Sigmoid colon (tissue), 7 donors: ENCODE data around the gene TAS2R20. TPM values are rescaled to one million over a fixed set of nuclear protein-coding genes. Genes with fewer than 3 reads are reported as not detected.

Experiments used
- DNase-seq: peaks from one replicate; pipeline ENCODE4 v3.0.0-alpha.2; 2019
- H3K27ac ChIP-seq, 4 donors: fragments of 200-600 bp; sonication (generic); one replicate each; pipeline ENCODE4 v1.5.1; 2016 to 2019; ENCODE audit warnings: mild to moderate bottlenecking in 1 of 4
- H3K27me3 ChIP-seq, 3 donors: fragments of 200-600 bp; sonication (generic); one replicate each; pipeline ENCODE4 v1.5.1; 2019; ENCODE audit warnings: mild to moderate bottlenecking in 1 of 3
- H3K36me3 ChIP-seq, 4 donors: fragments of 200-600 bp; sonication (generic); one replicate each; pipeline ENCODE4 v1.5.1; 2016 to 2019
- H3K4me1 ChIP-seq, 4 donors: fragments of 200-600 bp; sonication (generic); one replicate each; pipeline ENCODE4 v1.5.1; 2017 to 2019
- H3K4me3 ChIP-seq, 4 donors: fragments of 200-600 bp; sonication (generic); one replicate each; pipeline ENCODE4 v1.5.1; 2017 to 2019; ENCODE audit warnings: mild to moderate bottlenecking in 2 of 4, moderate library complexity in 1 of 4
- H3K9me3 ChIP-seq, 4 donors: fragments of 200-600 bp in 3 of 4; sonication (generic) in 3 of 4; one replicate each; pipeline versions ENCODE4 v1.5.1 to v1.6.1; 2013 to 2019
- EP300 ChIP-seq, 4 donors: sonication (generic); formaldehyde crosslinking; IDR thresholded peaks; one replicate each; pipeline ENCODE4 v1.6.1; 2017; ENCODE audit warnings: antibody characterized with exemption in 4 of 4
- POLR2A ChIP-seq, 2 donors: fragments of 450-650 bp; IDR thresholded peaks; one replicate each; pipeline ENCODE4 v1.6.1; 2016; ENCODE audit warnings: antibody characterized with exemption in 2 of 2, mild to moderate bottlenecking in 2 of 2, moderate library complexity in 2 of 2
- POLR2AphosphoS5 ChIP-seq, 4 donors: sonication (generic); formaldehyde crosslinking; IDR thresholded peaks; one replicate each; pipeline ENCODE4 v1.6.1; 2017; ENCODE audit warnings: antibody characterized with exemption in 4 of 4
- WGBS, 2 donors: extraction: QIAGEN DNeasy Blood & Tissue Kit; methylation state at CpG; one replicate each; pipeline ENCODE4 v1.1.7; 2013; 5-methylcytosine and 5-hydroxymethylcytosine counted together
- intact Hi-C: fragments of 100-400 bp; cut with DNase I; formaldehyde crosslinking; loops from one replicate; pipeline ENCODE4 v1.15.1; 2023
- polyA plus RNA-seq, 3 donors: library from polyadenylated mRNA; stranded (reverse); fragments of 200-250 nt; gene quantifications; one replicate each; pipeline ENCODE4 v1.2.3, GENCODE V29; 2013
- total RNA-seq, 4 donors: library from RNA; depleted of rRNA; stranded (reverse); fragments of >200 nt; gene quantifications; one replicate each; pipeline ENCODE4 v1.1.0, GENCODE V29; 2016
- donor health status: healthy with polysubstance abuse.
- donor health status: Bipolar disorder and iron deficiency.
- donor health status: healthy.

TAS2R20 gene
- total and polyA plus RNA-seq, 7 donors, result 0.50 to 6.4 (median 3.5) TPM; not detected in 2

DNA sequence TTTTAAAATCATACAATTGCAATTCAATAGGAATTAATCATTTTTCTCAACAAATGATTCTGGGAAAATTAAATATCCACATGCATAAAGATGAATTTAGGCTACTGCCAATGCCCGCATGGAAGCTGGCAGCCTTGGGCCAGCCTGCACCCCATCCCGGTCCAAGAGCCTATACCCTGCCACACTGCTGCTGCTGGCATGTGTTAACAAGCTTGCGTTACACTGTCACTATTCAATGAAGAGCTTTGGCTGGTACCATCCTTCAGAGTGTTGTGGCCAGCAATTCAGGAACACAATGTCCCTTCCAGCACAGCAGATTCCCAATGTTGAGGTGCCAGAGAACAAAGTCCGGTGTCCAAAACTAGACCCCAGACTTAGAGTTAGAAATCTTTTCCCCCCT lies 45.5 kb downstream of the TAS2R20 start:
- no peaks in the 10 kb centered on the region for H3K36me3 ChIP-seq
- H3K9me3 ChIP-seq, result no peaks in the 10 kb centered on the region
- no peaks in the 10 kb centered on the region for H3K4me1 ChIP-seq
- no peak overlapping the region for H3K4me3 ChIP-seq
- DNase-seq, result no peak
- TF ChIP-seq POLR2AphosphoS5 (IDR thresholded peaks at IDR 0.05) (no peak), POLR2A (IDR thresholded peaks at IDR 0.05) (no peak), EP300 (IDR thresholded peaks at IDR 0.05) (no peak)
- no peak overlapping the region for H3K27ac ChIP-seq
- 98 to 99% methylated on average over 4 of the region's 4 CpGs for WGBS, 2 donors
- intact Hi-C loops, result no loop called here
- no peaks in the 10 kb centered on the region for H3K27me3 ChIP-seq

Other genes with a start within 250 kb of the TAS2R20 start
- not detected for gene TAS2R7, start 195.7 kb downstream of the TAS2R20 start, total RNA-seq
- gene TAS2R7, start 195.7 kb downstream of the TAS2R20 start, polyA plus RNA-seq, result not detected
- under 1 TPM in 1 of 4 donors, not detected in 3; 0.49 TPM for gene TAS2R8, start 191.0 kb downstream of the TAS2R20 start, total RNA-seq
- not detected for gene TAS2R8, start 191.0 kb downstream of the TAS2R20 start, polyA plus RNA-seq
- gene TAS2R9, start 188.1 kb downstream of the TAS2R20 start, total RNA-seq, result not detected
- gene TAS2R9, start 188.1 kb downstream of the TAS2R20 start, polyA plus RNA-seq, result not detected
- gene TAS2R10, start 171.9 kb downstream of the TAS2R20 start, total RNA-seq, result 1 to 10 TPM in 1 of 4 donors, under 1 TPM in 2, not detected in 1; 0.33 to 2.9 (median 0.54) TPM
- gene TAS2R10, start 171.9 kb downstream of the TAS2R20 start, polyA plus RNA-seq, result under 1 TPM in 1 of 3 donors, not detected in 2; 0.09 TPM
- gene PRR4, start 148.8 kb downstream of the TAS2R20 start, total RNA-seq, result 1 to 10 TPM in 3 of 4 donors, under 1 TPM in 1; 0.68 to 4.4 (median 1.4) TPM
- gene PRR4, start 148.8 kb downstream of the TAS2R20 start, polyA plus RNA-seq, result 1 to 10 TPM in 2 of 3 donors, not detected in 1; 1.2 to 2.8 TPM
- gene PRH1, start 114.0 kb downstream of the TAS2R20 start, total RNA-seq, result 10 to 100 TPM; 20.9 to 53.9 (median 25.1) TPM
- gene PRH1, start 114.0 kb downstream of the TAS2R20 start, polyA plus RNA-seq, result 1 to 10 TPM in 2 of 3 donors, not detected in 1; 2.1 to 2.6 TPM
- gene TAS2R13, start 88.7 kb downstream of the TAS2R20 start, total RNA-seq, result 1 to 10 TPM; 1.1 to 4.1 (median 2.8) TPM
- under 1 TPM in 1 of 3 donors, not detected in 2; 0.20 TPM for gene TAS2R13, start 88.7 kb downstream of the TAS2R20 start, polyA plus RNA-seq
- gene PRH2, start 69.1 kb downstream of the TAS2R20 start, total RNA-seq, result 1 to 10 TPM in 2 of 4 donors, not detected in 2; 1.2 to 1.4 TPM
- gene PRH2, start 69.1 kb downstream of the TAS2R20 start, polyA plus RNA-seq, result not detected
- gene TAS2R14, start 59.0 kb downstream of the TAS2R20 start, total RNA-seq, result 1 to 10 TPM; 3.3 to 6.9 (median 6.2) TPM
- 1 to 10 TPM in 1 of 3 donors, not detected in 2; 1.1 TPM for gene TAS2R14, start 59.0 kb downstream of the TAS2R20 start, polyA plus RNA-seq
- gene TAS2R50, start 11.4 kb downstream of the TAS2R20 start, total RNA-seq, result 1 to 10 TPM; 1.4 to 4.6 (median 2.1) TPM
- under 1 TPM in 1 of 3 donors, not detected in 2; 0.28 TPM for gene TAS2R50, start 11.4 kb downstream of the TAS2R20 start, polyA plus RNA-seq
- 1 to 10 TPM; 5.0 to 8.6 (median 6.5) TPM for gene TAS2R19, start 24.3 kb upstream of the TAS2R20 start, total RNA-seq
- gene TAS2R19, start 24.3 kb upstream of the TAS2R20 start, polyA plus RNA-seq, result under 1 TPM in 1 of 3 donors, not detected in 2; 0.41 TPM
- gene TAS2R31, start 33.1 kb upstream of the TAS2R20 start, total RNA-seq, result 1 to 10 TPM; 3.9 to 9.2 (median 7.3) TPM
- gene TAS2R31, start 33.1 kb upstream of the TAS2R20 start, polyA plus RNA-seq, result under 1 TPM in 1 of 3 donors, not detected in 2; 0.44 TPM
- gene TAS2R46, start 64.0 kb upstream of the TAS2R20 start, total RNA-seq, result 1 to 10 TPM; 2.3 to 5.0 (median 3.1) TPM
- under 1 TPM in 1 of 3 donors, not detected in 2; 0.07 TPM for gene TAS2R46, start 64.0 kb upstream of the TAS2R20 start, polyA plus RNA-seq
- 1 to 10 TPM; 2.1 to 10.0 (median 3.6) TPM for gene TAS2R43, start 94.0 kb upstream of the TAS2R20 start, total RNA-seq
- not detected for gene TAS2R43, start 94.0 kb upstream of the TAS2R20 start, polyA plus RNA-seq
- gene TAS2R30, start 136.3 kb upstream of the TAS2R20 start, total RNA-seq, result 10 to 100 TPM in 1 of 4 donors, 1 to 10 TPM in 3; 8.1 to 10.5 (median 9.4) TPM
- under 1 TPM in 1 of 3 donors, not detected in 2; 0.36 TPM for gene TAS2R30, start 136.3 kb upstream of the TAS2R20 start, polyA plus RNA-seq
- 10 to 100 TPM; 11.1 to 17.8 (median 14.3) TPM for gene SMIM10L1, start 172.9 kb upstream of the TAS2R20 start, total RNA-seq
- gene SMIM10L1, start 172.9 kb upstream of the TAS2R20 start, polyA plus RNA-seq, result 1 to 10 TPM; 7.6 to 8.6 (median 7.8) TPM
- not detected for gene TAS2R42, start 188.6 kb upstream of the TAS2R20 start, total RNA-seq
- gene TAS2R42, start 188.6 kb upstream of the TAS2R20 start, polyA plus RNA-seq, result not detected